HG03439 (cell line): ENCODE measurements around the gene INPP5K.
A peak's percentile ranks its signal among the peaks of the same experiment; 100 is the strongest.
"Not testable (repeated sequence)": the region's sequence is repeated elsewhere in the genome, so short reads cannot be mapped to it uniquely, and the experiment has no call there.

Source experiments
- ATAC-seq: cut with Tn5 transposase; IDR thresholded peaks from one replicate; pipeline ENCODE4 v1.9.1; 2021; ENCODE audit warnings: mild to moderate bottlenecking, moderate library complexity; ENCODE audit not compliant: unreplicated experiment

INPP5K gene

DNA sequence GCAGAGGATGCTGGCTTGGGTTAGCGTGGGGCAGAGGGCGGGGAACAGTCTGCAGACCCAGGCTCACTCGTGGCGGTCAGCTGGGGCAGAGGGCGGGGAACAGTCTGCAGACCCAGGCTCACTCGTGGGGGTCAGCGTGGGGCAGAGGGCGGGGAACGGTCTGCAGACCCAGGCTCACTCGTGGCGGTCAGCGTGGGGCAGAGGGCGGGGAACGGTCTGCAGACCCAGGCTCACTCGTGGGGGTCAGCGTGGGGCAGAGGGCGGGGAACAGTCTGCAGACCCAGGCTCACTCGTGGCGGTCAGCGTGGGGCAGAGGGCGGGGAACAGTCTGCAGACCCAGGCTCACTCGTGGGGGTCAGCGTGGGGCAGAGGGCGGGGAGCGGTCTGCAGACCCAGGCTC lies 7.7 kb downstream of the INPP5K start:
- not testable (repeated sequence) for ATAC-seq

DNA sequence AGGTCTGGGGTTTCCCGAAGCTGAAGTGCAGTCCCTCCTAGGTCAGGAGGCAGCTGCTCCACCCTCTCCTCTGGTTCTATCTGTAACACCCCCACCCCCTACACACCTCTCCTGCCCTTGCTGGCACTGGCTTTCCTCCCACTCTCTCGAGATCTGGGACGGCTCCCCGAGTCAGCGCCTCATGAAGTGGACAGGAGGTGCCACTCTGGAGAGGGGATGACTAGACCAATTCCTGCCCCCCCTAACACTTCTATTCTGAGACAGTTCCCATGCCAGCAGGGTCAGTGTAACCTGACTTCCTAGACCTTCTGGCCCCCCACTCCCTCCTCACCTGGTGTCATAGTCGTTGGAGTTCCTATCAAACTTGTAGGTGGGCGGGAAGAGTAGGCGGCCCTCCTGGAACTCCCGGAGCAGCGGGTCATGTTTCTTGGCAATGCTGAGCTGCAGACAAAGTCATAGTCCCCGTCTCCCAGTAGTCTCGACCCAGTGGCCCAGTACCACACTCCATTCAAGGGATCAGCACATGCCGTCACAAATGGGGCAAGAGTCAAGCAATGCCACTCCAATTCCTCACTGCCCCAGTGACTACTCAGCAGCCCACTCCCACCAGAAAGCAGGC lies 9.7 kb downstream of the INPP5K start:
- ATAC-seq, result no peak

DNA sequence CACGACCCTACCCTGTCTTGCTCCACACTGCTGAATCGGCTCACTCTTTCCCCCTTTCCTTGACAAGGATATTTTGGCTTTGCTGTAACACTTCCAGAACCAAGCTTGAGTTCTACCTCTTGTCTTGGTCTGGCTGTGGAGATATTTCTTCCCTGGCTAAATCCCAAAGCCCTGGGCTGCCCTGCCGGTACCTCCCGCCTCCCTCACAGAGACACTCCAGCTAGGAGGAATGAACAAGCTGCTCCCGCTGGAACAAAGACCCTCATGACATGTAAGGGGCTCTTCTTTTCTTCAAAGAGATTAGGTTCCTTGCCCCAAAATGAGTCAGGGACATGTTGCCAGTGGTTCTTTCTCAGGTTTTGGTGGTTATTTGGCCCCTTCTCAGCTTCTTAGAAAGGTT lies 10.8 kb downstream of the INPP5K start:
- no peak for ATAC-seq

DNA sequence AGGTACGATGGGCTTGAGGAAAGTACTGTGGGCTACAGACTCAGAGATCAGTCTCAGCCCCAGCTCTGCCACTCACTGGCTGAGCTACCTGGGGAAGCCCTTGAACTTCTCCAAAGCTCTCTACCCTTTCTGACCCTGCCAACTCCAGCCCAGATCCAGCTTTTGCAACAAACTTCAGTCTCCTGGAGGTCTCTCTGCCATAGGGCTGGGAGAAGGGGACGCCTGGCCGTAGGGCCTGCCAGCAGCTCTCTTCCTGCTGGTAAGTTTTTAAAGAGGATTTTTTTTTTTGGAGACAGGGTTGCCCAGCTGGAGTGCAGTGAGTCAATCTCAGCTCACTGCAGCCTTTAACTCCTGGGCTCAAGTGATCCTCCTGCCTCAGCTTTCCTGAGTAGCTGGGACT lies 11.5 kb downstream of the INPP5K start:
- no peak for ATAC-seq

DNA sequence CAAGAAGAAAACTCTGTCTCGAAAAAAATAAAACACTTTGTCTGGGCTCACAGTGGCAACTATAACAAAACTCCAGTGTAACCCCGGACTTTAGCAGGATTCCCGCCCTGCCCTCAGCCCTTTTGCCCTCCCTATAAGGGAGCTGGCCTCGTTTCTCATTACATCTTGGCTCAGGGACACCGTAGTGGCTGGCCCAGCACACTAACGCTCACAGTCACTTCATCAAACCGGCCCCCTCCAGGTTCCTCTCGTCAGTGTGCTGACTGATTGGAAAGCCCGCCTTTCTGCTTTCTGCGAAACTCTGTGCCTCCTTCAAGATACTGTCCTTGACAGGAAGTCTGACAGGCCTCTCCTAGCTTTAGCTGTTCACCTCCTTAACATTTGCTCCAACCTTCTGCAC lies 12.7 kb downstream of the INPP5K start:
- no peak for ATAC-seq

DNA sequence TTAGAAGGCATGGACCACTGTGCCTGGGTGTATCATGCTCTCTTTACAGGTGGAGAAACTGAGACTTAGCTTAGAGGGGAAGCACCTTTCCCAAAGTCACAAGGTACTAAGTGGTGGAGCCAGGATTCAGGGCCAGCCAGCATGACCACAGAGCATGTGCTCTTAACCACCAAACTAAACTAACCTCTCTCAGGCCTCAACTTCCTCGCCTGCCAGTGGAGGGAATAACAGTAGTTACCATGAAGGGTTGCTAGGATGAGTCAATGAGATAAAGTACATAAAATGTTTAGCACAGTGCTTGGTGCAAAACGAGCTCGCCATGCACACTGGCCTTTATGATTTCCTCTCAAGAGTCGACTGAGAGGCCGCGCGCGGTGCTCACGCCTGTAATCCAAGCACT lies 17.5 kb downstream of the INPP5K start:
- ATAC-seq, result no peak

DNA sequence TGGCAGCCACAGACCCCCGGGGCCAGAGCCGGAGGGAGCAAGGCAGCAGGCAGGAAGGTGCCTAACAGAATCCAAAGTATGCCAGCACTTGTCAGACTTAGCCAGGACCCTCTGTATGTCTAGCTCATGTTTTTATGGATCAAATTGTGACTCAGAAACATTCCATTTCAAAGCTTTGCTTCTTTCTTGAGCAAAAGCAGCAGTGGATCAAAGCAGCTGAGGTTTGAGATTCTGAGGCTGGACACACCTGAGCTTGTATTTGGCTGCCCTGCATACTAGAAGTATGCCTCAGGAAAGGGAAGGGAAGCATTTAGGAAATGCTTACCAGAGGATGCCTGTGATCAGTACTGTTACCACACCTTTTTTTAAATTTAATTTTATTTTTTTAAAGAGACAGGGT lies 18.2 kb downstream of the INPP5K start:
- ATAC-seq, result no peak

DNA sequence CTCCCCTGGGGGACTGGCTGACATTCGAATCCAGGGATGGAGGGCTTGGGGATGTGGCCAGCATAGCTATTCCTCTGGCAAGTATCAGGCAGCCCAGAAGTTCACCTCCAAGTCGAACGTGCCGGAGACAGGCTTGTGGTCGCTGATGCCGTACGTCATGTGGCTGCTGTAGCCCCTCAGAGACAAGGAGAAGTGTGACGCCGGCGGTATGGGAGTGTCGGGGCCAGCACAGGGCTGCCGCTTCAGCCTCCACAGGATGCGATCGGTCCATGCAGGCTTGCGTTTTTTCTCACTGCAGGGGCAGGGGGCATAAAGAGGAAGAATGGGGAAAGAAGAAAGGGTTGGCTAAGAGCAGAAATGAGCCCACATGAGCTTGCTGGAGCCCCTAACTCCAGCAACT lies 18.6 kb downstream of the INPP5K start:
- no peak for ATAC-seq

DNA sequence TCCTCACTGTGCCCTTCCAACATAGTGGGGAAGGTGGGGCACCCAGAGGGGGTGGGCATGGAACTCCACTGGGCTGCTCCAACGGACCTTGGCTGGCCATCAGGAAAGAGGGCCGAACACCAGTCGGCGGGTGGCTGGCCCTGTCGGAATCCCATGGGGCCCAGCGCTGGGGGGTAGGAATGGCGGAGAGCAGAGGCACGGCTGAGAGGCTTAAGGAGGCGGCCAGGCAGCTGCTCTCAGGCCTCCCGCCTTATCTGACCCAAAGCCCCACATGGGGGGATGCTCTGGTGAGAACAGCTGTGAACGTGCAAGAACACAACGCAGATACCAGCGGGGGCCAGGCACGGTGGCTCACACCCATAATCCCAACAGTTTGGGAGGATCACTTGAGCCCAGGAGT lies 19.5 kb downstream of the INPP5K start:
- ATAC-seq, result no peak

DNA sequence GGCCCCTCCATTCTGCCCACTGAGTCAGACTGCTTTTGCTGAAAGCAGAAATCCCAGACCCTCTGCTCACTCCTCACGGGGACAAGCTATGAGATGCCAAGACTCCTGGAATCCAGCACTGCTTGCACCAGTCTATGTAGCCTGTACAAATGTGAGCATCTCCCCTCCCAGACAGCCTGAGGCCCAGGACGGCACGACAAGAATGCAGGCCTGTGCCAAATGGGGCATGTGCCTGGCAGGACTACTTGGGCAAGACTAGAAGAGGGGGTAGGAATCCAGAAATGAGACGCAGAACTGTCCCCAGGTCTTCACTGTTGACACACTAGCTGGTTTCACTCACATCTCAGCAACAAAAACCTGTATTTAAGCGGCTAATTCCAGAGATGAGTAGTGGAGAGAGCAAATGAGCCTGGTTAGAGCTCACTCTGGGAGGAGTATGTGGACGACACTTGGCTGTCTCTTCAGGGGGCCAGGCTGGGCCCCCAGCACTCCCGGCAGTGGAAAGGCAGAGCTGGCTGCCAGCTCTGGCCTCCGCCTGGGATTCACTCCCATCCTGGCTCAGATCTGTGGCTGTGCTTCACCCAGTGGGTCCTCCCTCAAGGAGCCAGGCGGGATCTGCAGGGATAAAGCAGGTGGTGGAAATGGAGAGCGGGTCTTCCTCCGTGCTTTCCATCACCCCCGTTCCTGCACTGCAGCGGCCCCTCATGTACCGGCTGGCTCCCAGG lies 21.0 kb downstream of the INPP5K start:
- no peak for ATAC-seq

DNA sequence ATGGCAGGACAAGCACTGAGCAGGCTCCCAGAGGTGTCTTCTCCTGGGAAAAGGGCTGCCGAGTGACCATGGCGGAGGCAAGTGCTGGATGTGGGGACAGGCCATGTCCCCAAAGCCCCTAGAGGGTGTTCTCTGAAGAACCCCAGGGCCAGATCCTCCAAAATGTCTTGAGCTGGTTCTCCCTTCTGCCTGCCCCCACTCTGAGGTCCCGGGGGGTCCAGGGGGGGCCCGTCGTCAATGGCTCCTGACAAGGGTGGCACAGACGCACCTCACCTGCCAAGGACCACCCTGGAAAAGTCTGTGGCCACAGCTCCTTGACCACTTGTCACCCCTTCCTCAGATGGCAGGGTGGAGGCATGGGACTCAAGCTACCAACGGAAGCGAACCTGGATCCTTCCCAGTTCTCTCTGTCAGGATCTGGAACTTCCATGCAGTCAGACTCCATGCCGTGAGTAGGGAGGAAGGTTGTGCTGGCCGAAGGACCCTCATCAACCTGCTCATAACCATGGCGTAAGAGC lies 21.6 kb downstream of the INPP5K start:
- no peak for ATAC-seq

DNA sequence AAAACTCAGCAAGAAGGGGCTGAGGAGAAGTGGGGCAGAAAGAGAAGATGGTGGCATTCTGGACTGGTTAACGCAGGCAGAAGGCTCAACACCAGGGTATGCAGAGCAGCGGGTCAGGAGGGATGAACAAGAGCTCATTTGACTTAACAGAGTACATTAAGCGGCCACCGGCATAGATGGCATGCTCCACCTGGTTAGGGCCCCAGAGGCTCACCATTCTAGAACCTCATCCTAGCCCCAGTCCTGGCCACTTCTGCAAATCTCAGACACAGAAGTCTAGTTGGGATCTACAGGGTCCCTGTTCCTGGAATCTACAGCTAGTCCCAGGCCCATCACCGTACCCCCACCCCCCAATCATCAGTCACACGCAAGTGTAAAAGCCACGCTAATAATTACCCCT lies 22.2 kb downstream of the INPP5K start:
- ATAC-seq, result no peak

DNA sequence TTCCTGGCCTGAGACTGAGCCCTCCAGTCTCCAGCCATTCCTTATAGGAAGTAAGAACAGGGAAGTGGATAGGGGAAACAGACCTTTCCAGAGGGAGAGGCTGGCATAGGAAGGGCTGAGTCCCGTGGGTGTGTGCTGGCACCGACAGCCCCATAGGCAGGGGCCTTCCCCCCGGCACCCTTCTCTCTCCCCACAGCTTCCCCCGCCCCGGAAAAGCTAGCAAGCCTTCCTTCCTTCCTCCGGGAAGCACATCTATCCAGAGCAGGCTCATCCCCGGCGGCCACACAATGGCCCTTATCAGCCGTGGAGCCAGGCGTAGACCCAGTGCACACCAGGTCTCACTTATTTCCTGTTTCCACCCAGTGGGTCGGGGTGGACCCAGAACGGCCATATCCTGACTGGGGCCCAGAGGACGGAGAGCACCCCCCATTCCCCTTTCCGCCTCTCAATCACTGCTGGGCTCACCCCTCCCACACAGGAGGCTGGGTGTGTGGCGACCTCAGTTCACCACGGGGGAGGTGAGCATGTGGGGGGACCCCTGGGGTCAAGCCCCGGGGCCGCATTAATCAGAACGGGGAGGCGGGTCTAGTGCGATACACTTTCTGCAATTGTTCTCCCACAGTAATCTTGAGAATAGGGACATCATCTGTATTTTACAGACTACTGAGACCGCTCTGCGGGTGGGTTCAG lies 23.0 kb downstream of the INPP5K start:
- ATAC-seq, result no peak

DNA sequence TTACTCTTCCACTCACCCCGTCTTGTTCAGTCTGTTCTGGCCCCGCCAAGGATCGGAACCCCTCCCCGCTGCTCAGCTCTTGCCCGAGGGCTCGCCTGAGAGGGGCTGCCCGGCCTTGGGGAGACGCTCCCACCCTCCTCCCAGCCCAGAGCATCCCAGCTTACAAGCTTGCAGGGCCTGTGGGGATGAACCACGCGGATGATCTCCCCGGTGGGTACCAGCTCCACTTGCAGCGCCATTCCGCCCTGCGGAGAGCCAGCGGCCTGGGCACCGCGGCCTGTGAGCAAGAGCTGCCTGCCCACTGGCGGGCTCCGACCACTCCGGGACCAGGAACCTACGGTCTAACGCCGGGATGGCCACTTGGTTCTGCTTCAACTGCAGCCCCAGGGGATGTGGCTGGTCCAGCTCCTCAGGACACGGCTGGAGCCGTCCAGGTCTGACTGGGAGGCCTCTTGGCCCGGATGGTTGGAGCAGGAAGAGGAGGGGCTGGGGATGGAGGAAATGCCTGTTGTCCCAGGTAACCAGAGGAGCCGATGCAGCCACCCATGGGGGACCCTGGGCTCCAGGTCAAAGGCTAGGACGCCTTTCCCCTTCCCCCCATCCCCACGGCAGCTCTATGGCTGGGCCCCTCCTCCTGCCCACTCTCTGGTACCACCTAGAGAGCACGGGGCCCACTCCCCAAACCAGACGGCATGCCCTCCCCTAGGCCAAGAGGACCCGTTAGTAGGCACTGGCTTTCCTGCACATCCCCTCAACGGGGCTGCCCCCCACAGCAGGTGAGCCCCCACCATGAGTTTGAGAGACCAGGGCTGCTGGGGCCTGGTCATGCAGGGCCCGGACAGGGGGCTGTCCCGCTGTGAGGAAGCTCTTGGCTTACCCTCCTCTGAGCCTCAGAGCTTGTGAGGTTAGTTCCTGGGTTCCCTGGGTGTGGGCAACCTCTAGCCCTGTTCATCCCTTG lies 23.9 kb downstream of the INPP5K start, which contains the start of gene MYO1C:
TSS of gene MYO1C (minus strand) at position 438 of the 958 bp plus-strand sequence. CDS start at position 239, 199 bp downstream.
- no peak for ATAC-seq

DNA sequence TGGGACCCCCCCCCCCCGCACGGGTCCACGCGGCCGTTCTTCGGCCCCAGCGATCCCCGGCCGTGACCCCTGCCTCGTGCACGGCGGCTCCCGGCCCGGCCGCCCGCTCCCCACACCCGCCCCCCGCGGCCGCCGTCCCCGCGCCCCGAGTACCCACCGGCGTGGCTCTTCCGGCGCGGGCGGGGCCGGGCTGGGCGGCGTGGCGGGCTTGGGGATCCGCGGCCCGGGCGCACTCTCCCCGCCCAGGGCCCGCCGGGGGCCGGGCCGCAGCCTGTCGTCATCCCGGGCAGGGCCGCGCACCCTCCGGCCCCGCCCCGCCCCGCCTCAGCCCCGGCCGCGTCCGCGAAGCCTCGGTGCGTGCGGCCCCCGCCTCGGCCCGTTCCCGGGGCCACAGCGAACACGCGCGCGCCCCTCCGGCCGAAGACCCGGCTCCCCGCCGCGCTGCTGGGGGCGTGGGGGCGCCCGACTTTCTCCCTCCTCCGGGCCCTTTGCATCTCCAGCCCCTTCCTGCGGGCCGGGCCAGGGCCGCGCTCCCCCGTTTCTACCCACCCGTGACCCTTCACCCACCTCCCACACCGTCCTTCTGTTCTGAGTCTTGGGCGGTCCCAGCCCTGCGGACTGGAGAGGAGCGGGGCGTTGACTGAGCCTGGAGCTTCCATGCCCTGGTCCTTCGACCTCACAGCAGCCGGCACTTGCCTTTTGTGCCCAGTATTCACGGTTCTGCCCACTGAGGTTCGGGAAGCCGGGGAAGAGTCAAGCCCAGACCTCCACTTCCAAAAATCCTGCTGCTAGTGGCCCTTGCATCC lies 24.8 kb downstream of the INPP5K start:
- ATAC-seq, result peak; percentile 36

DNA sequence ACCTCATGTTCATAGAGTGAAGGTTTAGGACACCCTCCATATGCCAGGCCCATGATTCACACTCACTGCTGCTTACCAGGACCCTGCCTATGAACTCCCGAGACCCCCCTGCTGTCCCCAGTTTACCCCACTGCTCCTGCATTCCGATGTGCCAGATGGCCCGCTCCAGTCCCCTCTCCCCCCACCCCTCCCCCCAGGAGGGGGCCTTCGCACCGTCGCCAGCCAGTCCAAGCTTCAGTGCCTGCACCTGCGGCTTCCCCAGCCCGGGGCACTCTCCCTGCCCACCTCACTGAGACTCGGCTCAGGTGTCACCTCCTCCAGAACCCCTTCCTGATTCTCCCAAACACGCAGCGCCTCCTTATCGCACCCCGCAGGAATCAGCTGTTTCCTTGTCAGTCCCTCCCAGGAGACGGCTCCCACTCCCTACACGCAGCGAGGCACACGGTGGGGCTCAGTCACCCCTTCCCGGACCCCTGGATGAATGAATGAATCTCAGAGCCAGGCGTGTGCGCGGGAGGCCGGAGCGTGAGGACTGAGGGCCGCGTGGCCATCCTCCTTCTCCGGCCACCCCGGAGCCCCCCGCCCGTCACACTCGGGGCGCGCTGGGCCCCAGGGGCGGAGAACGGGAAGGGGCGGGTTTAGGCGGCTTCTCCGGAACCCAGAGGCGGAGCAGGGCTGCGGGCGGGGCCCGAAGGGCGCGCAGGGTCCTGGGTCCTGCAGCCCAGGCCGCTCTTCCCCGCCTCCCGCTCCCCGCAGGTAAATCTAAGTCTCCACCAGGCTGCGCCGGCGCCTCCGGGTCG lies 25.6 kb downstream of the INPP5K start:
- peak; percentile 31 for ATAC-seq

DNA sequence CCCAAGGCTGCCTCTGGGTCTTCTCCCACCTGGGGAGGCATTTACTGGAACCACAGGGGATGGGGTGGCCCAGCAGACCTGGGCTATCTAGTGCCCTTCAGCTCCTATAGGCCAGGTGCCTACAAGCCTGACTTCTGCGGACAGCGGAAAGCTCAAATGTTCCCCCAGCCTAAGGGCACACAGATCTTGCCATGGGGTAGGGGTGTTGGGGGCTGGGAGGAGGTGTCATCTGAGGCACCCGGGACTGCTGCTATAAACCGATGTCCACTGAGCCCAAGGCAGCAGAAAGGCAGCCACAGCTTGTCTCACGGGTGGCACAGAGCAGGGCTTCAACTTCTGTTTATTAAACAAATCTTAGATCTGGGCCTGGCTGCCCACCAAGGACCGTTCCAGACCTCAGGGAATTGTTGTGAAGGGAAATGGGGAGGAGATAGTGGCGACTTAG lies 27.6 kb downstream of the INPP5K start:
- no peak for ATAC-seq

DNA sequence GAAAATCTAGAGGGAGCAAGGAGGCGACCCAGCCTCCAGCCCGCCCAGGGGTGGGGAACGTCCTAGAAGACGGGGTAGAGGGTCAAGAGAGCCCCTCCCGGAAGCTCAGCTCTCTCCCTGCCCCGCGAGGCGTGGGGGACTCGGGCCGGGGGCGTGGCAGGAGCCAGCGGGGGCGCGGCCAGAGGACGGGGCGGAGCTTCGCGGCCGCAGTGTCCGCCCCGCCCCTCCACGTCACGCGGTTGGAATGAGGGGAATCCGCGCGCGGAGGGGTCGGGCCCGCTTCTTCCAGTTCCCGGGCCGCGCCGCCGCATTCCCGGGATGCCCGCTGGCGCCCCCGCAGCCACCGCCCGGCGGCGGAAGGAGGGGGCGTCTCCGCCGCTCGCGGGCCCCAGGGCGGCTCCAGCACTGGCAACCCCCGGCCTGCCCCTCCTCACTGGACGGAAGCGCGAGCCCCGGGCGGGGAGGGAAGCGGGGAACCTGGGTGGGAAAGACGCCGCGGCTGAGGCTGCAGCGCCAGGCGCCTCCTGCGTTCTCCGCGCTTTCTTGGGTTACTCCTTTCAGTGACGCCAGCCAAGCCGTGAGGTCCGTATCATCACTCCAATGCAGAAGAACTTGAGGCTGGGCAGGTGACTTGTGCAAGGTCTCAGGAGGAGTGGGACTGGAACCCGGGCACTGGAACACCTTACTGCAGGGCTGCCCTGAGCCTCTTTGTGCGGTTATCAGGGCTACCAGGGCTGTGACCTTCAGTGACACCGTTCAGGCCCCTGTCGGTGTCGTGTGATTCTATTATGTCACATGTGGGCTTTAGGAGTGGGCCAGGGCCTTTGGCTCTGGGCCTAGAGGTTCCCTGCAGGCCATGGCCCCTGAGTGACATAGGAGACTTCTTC lies 28.2 kb downstream of the INPP5K start:
- ATAC-seq, result no peak
